Left colon (tissue), 2 donors: ENCODE data around the gene CELSR1. TPM values are rescaled to one million over a fixed set of nuclear protein-coding genes. Genes with fewer than 3 reads are reported as not detected.

ENCODE experiments used
- ATAC-seq: fragments of 200-7000 bp; cut with Tn5 transposase; one replicate; pipeline ENCODE4 v1.9.1; 2020; ENCODE audit warnings: mild to moderate bottlenecking, moderate library complexity
- DNase-seq, 2 donors: peaks; one replicate each; pipeline ENCODE4 v3.0.0-alpha.2; 2020
- intact Hi-C, 2 donors: fragments of 100-400 bp; cut with DNase I in 1 of 2; cut with micrococcal nuclease in 1 of 2; formaldehyde crosslinking; loops; one replicate each; pipeline versions ENCODE4 v1.11.2 to v1.14.0; 2022; cut with DNase I, micrococcal nuclease
- total RNA-seq, 2 donors: library from RNA; stranded (reverse); fragmentation: NEBNext Ultra II Directional; extraction: Animal tissue kit (Norgen Biotek cat#: 25700); gene quantifications; one replicate each; pipeline ENCODE4 v1.2.1, GENCODE V29; 2021
- donor health status: DM: no; HTN: no; CAD: no.
- donor health status: DM: yes; HTN: yes; CAD: no.

The CELSR1 gene
- total RNA-seq, 2 donors from 2014 or later, result 1.8 to 4.9 TPM

DNA sequence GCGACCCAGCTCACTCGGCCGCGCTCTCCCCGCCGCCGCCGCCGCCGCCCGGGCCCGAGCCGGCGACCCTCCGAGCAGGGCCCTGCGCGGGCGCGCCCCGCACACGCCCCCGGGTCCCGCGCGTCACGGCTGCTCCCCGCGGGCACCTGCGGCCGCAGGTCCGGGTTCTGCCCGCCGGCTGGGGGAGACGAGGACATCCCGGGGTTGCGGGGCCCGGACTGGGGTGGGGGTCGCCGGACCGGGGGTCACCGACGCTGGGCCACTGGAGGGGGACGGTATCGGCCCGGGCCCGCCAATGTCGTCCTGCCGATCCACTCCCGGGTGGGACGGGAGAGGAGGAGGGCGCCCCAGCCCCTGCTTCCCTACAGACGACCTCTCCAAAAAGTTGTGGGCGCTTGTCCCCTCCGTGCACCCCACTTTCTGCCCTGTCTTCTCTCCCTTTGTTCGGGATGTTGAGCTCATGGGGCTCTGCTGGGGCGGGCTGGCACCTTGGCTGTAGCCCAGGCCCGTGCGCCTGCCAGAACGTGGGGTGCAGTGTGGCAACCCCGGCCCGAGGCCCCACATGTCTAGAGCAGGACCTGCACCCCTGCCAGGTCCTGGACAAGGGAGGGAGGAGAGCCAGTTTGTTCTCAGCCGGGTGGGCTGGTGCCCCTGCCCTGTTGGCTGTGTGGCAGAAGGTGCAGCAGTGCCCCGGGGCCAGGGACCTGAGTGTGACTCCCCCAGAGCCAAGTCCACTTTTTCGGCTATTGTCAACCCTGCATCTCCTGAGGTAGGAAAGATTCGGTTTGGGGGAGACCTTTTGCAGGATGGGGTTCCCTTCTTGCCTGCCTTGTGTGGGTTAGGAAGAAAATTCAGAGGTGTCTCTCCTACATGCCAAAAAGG, 40.2 kb upstream of the CELSR1 start:
- intact Hi-C loops, result no loop called here
- ATAC-seq (no peak), DNase-seq (peak in 1 of 2 donors; percentile 47)

DNA sequence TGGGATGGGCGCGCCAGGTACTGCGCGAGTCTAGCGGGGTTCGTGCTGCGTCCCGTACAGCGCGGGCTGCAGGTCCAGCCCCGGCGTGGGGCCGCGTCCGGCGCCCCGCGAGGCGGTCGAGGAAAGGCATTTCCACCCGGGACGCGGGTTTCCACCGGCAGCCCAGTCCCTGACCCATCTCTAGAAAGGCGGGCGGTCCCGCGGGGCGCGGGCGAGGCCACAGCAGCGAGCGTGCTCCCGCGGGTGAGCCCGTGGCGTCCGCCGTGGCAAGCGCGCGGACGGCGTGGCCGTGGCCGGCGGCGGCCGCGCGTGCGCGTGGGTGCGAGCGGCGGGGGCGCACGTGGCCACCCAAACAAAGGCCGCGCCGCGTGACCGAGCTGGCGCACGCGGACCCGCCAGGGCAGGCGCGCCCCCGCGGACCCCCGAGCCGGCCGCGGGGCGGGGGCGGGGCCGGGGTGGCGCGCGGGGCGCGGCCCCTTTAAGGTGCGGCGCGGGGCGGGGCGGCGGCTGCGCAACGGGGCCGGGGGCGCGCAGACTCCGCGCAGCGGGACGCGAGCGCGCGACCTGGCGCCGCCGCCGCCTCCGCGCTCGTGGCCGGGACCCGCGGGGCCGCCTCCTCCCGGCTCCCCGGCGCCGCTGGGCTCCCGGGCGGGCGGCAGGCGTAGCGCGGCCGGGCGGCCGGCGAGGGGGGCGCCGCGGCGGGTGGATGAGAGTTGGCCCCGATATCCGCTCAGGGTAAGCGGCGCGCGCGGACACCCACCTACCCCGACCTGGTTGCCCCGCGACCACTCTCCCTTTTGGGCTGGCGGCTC, 39.3 kb upstream of the CELSR1 start:
- intact Hi-C loops, result no loop called here
- peak in 1 of 2 donors; percentile 77 for DNase-seq
- ATAC-seq, result peak; percentile 13

- DNase-seq, result peak; percentile 66 to 75
These were observed 38.6 kb upstream of the CELSR1 start for GRCh38 chr22:46575911-46576555.

DNA sequence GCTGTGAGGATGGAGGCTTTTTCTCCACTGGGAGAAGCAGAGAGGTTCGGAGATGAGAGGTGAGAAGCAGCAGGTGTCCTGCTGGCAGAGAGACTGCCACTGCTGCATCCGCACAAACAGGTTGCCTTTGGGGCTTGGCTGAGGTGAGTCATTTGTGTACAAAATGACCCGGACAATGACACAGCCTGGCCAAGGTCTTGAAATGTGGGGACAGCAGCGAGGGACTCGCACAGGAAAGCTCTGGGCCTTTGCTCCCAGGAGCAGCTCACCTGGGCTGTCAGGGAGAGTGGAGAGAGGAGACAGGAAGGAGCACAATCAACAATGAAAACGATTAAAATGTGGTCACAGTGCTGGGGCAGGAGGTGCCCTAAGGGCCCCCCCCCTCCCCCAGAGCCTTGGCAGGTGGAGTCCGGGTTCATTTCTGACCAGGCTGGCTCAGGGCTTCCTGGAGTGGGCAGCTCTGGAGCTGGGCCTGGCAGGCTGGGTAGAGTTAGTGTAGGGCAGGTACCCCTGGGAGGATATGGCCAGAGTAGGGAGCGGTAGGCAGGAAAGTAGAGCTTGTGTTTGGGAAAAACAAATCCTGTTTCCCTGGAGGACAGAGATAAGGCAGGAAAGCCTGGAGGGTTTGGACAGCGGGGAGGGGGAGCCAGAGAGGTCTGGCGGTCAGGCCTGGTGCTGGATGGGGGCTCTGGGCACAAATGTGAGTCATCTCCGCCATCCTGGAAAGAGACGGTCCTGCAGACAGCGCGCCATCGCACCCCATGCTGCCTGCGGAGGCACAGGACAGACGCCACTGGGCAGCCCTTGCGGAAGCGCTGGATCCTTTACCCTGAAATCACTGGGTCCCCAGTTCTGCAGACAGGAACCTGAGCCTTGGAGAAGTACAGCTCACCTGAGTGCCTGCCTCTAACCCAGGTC, 37.8 kb upstream of the CELSR1 start:
- peak; percentile 50 to 75 for DNase-seq
- intact Hi-C loops, result no loop called here
- peak; percentile 45 for ATAC-seq

More at GRCh38 chr22:46575911-46576555, 38.6 kb upstream of the CELSR1 start:
- ATAC-seq, result peak; percentile 49
- intact Hi-C loops, result no loop called here

DNA sequence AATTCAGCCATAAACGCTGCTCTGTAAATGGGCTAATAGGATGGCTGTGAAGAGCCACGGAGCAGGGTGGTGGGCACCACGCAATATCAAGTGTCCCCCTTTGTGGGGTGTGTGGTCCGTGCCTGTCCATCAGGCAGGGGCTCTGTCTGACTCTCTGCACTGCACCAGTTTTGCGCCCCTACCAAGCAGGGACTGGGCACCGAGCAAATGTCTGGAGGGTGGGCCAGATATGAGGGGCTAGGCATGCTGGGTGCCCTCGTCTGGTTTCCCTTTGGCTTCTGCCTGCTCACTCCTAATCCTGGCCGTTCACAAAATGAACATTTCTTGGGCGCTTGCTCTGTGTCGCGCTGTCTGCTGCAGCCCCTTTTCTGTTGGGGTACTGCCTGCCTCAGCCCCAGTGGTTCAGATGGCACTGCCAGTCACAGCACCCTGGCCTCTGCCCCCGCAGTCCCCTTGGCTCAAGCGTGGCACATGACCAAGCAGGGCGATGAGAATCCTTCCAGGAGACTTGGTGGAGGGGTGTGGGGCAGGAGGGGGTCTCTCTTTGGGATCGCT, 37.1 kb upstream of the CELSR1 start:
- ATAC-seq (no peak), DNase-seq (no peak)
- intact Hi-C loops, result no loop called here

DNA sequence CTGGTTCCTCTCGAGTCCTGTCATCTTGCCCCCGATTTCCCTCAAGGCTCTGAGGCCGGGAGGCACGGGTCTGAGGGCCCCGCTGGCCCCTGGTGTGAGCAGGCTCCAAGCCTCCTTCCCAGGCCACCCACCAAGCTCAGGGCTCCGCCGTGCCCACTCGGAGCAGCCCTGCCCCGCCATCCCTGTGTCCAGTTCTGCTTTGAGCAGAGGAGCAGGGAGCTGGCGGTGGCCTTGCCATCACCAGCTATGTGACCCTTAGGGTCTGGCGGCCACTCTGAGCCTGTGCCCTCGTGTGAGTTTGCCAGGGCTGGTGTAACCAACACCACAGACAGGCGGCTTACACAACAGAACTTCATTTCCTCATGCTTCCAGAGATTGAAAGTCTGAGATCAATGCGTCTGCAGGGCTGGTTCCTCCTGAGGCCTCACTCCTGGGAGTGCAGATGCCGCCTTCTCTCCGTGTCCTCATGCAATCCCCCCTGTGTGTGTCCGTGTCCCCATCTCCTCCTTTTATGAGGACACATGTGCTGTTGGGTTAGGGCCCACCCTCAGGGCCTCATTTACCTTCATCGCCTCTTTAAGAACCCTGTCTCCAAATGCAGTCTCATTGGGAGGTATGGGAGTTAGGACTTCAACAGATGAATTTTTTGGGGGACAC, 36.5 kb upstream of the CELSR1 start:
- intact Hi-C loops, result no loop called here
- no peak for ATAC-seq
- no peak for DNase-seq

GRCh38 chr22:46572911-46573780, 35.7 kb upstream of the CELSR1 start:
- intact Hi-C loops, result no loop called here

GRCh38 chr22:46571642-46572250, 34.3 kb upstream of the CELSR1 start:
- intact Hi-C loops, result no loop called here
- ATAC-seq (no peak), DNase-seq (no peak)

More at GRCh38 chr22:46572911-46573780, 35.7 kb upstream of the CELSR1 start:
- no peak for ATAC-seq
- no peak for DNase-seq

DNA sequence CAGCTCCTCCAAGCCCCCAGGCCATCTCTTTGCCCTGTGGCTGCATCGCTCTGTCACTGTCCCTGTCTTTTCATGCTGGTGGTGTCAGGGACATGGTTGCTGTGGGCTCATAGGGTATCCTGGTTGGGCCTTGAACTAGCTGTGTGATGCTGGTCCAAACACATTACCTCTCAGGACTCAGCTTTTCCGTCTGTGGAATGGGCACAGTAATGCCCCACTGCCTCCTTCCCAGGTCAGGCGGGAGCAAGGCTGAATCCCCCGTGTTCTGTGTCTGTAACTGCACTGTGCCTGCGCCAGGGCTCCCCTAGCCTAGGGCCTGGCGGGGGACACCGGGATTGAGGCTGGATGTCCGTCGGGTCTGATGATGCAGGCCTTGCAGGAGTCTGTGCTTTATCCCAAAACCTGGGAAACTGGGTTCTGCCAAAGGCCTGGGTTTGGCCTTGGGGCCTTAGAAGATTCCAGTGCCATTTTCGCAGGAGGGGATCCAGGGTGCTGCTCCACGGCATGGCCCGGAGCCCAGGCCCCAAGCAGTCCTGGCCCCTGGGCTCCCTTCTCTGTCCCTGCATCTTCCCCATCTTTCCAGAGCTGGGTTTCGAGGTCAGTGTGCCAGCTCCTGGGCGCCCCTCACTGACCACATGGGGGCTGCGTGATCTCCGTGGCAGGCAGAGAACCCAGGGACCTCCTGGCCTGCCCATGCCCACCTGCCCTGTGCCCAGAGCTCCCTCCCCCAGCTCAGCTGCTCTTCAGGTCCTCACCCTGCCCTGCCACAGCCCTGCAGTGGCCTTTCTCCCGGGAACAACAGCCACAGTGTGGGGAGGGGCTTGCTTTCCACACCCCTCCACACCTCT, 32.7 kb upstream of the CELSR1 start:
- DNase-seq (no peak), ATAC-seq (no peak)
- intact Hi-C loops, result no loop called here

- ATAC-seq, result no peak
- intact Hi-C loops, result no loop called here
- no peak for DNase-seq
These were observed 31.8 kb upstream of the CELSR1 start for GRCh38 chr22:46569055-46569847.

- no peak for ATAC-seq
- intact Hi-C loops, result no loop called here
- no peak for DNase-seq
These were observed 30.8 kb upstream of the CELSR1 start for GRCh38 chr22:46568102-46568809.

DNA sequence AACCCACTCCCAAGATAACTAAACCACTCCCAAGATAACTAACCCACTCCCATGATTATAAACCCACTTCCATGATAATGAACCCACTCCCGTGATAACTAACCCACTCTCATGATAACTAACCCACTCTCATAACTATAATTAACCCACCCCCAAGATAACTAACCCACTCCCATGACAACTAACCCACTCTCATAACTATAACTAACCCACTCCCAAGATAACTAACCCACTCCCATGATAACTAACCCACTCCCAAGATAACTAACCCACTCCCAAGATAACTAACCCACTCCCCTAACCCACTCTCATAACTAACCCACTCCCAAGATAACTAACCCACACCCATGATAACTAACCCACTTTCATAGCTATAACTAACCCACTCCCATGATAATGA, 30.1 kb upstream of the CELSR1 start:
- intact Hi-C loops, result no loop called here
- DNase-seq (no peak), ATAC-seq (no peak)

DNA sequence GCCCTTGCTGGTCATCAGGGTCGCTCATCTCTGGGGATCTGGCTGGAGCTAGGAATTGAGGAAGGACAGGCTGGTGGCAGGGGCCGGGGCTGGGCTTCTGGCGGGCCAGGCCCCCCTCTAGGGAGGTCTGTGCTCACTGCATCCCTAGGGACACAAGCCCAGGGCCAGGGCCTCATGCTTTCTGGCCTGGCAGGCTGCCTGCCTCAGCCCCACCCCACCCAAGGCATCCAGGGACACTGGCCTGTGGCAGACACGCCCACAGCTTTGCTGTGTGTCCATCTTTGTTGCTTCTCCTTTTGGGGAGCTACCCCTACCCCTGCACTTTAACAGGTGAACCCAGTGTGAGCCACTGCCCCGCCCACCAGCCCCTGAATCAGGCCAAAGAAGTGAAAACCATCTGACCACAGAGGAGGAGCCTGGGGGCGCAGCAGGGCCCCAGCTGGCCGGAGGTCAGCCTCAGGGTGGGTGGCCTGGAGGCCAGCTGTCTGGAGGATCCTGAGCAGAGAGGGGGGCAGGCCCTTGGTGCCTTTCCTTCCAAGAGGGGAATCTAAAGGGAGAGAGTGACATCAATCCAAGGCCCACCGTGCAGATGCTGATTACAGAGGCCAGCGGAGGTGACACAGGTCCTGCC, 26.8 kb upstream of the CELSR1 start:
- DNase-seq (peak in 1 of 2 donors; percentile 68), ATAC-seq (peak; percentile 69)
- intact Hi-C loops, result no loop called here
